Activated gamma-delta T cell treated with anti-CD3 and anti-CD28 coated beads, Interleukin-2, amount 50 U/mL, for 16 hours (primary cell): Measurements from ENCODE around the gene ASCL1.

Source experiments
- DNase-seq: peaks from one replicate; pipeline ENCODE4 v3.0.0-alpha.2; 2020; ENCODE audit warnings: low read depth

The ASCL1 gene

DNA sequence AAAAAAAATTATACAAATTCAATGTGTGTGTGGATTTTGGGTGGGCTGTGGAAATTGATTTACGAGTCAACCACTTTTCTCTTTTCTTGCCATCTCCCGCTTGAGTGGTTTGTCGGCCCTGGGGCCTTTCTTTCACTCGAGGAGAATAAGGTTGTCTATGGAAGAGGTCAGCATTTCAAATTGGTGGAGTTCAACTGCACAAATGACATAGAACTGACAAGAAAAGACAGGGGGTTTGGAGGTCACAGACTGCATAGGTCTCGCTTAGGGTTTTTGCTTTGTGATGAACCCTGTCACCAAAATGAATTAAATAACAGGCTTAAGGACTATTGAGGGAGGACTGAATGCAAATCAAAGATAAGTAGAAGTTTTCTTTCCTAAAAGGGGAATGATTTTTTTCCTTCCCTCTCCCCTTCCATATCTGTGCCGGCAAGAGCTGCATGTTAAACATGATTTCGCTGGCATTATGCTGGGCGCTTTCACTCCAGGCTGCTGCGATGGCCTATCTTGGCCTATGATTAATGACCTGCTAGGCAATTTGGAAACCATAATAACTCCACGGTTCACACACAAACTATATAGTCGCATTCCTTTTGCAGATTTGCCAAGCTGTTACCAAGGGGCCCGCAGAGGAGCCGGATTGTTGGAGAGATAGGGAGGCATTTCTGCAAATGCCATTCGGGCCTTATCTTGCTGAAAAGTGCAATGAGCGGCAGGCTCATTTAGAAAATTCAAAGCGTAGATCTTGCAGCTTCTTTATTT lies 20.7 kb downstream of the ASCL1 start:
- no peak for DNase-seq

DNA sequence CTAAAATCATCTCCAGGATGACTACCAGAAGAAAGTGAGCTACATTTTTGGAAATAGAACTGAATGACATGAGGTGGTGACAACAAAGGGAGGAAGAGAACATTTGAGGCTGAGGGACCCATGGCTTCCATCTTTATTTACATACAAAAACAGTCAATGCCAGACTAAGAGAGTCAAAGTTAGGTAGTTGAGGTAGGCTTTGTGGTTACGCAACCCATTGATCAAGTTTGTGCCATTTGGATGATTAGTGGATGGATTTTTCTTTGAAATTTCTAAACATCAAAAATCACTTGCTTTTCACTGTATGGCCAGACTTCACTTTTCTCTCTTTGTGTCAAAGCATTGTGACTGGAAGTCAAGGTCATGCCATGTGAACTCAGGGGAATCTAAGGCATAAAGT lies 22.9 kb downstream of the ASCL1 start:
- DNase-seq: no peak

DNA sequence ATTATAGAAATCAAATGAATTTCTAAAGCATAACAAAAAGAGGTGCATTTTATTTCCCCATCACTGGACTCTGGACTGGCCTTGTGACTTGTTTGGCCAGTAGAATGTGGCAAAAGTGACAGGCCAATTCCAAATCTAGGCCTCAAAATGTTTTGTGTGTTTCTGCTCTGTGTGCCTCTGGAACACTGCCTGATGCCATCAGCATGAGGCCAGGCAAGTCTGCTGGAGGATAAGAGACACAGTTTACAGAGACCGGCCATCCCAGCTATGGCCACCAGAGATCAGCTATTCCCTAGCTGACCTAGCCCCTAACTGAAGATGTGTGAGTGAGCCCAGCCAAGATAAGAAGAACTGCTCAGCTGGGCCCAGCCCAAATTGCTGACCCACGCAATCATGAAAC lies 32.9 kb downstream of the ASCL1 start:
- no peak for DNase-seq

DNA sequence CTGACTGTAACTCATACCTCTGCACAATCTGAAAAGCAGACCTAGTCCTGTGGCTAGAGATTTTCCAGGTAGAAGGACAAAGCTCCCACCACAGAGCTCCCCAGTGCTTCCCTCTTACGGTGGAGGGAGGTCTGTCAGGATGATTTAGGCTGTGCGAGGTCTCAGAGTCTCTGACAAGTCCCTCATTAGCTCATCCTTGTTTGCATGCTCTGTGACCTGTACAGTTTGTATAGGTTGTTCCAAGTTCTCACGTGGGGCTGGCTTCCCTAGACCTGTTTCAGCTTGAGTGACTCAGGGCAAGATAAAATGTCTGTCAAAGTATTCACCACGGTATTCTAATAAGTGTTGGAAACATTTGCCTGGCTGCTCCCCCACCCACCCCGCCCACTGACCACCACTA lies 34.8 kb downstream of the ASCL1 start:
- no peak for DNase-seq

DNA sequence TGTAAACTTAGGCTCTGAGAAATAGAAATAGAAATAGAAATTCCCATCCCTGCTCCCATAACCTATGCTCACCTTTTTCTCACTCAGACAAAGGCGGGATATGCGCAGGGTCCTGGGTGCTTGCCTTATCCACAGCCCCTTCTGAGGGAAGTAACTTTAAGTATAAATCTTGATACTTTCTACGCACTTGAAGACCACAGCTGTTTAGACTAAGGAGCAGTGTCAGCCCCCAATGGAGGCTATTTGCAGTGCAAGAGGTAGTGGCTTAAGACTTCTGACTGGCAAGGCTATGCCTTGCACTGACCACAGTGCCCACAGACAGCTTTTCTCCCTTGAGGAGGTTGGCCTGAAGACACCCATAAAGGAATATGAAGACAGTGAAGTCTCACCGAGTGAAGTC lies 35.2 kb downstream of the ASCL1 start:
- DNase-seq: no peak

DNA sequence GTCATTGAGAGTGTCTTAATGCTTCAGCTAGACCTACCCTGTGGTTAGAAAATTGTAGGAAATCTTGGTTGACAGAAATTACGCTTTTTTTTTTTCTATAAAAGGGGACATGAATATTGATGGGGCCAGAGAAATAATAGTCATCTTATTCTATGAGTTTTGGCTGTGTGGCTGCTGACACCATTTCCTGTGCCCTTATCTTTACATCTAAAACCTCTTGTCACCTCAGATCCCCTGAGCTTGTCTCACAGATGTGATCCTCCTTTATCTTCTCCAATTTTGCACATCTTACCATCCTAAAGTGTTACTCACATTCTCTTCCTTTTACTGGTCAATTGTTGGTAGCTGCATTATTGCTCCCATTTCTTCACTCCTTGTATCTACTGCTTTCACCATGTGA lies 36.1 kb downstream of the ASCL1 start:
- DNase-seq: no peak

DNA sequence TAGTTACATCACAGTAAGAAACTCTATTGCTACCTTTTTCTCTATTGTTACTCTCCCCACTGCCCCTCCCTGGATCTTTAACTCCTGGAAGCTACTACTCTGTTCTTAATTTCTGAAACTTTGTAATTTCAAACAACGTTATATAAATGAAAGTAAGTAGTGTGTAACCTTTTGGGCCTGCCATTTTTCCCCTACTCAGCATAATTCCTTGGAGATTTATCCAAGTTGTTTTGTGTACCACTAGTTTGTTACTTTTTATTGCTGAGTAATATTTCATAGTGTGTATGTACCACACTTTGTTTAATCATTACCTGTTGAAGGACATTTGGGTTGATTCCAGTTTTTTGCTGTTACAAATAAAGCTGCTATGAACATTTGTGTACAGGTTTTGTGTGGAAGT lies 37.9 kb downstream of the ASCL1 start:
- DNase-seq: no peak
